ENCODE data around the gene PARD6B. TPM values are rescaled to one million over a fixed set of nuclear protein-coding genes. Genes with fewer than 3 reads are reported as not detected.
"Not testable (repeated sequence)": the region's sequence is repeated elsewhere in the genome, so short reads cannot be mapped to it uniquely, and the experiment has no call there.

PARD6B gene
- total and polyA plus RNA-seq, 4 experiments from 2014 or later = 0.71 to 12.7 (median 5.9) TPM

DNA sequence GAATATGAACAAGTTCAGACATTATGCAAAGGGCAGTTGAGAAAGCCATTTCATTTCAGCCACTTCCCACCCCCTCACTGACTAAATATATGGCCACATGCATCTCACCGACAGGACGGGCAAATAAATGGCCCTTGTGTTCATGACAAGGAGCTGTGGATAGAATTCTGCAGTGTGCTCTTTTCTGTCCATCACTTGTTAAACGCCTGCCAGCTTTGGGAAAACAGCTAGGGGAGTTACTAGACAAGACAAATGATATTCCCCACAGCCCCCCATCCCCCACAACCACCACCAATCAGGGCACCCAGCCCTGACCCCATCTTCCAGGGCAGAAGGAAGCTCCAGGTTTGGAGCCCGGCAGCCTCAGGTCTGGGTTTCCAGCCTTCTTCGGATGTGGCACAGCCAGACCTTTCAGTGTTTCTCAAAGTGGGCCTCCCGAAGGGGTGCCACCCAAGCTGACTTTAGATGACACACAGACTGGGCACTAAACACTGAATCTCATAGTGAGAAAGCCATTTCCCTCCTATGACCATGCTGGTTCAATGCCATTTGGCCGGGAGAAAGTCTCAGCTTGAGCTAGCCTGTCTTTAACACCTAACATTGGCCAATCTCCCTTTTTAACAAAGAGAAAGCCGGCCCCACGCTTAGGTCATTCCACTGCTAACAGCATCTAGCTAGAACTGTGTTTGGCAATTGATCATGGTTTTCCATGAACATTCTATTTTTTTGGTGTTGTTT lies 36.1 kb upstream of the PARD6B start:
- Histone ChIP-seq H3K27ac (ENCODE audit: low read depth, low read length) (no peak overlapping the region), H3K36me3 (ENCODE audit: insufficient read depth, low read length) (no peaks in the 10 kb centered on the region), H3K27me3 (ENCODE audit: insufficient read depth, low read length) (peaks cover 16% of the 10 kb centered on the region), H3K9me3 (ENCODE audit: control insufficient read depth in 1 of 2, low read length in 2 of 2) (no peaks in the 10 kb centered on the region), H3K4me1 (ENCODE audit: insufficient read depth, low read length) (no peaks in the 10 kb centered on the region), H3K4me3 (ENCODE audit: low read length in 2 of 2) (no peak overlapping the region)
- ChIA-PET CTCF (ENCODE audit: partially characterized antibody) (interaction anchor here (1.1 kb wide), 1 partner anchor 54 kb away, joined by 3 read pairs; no protein-coding TSS in a partner anchor), POLR2A (ENCODE audit: partially characterized antibody) (no interaction called here)
- no peak for DNase-seq
- Mint-ChIP-seq H3K36me3 (no peaks in the 10 kb centered on the region), H3K4me3 (no peak overlapping the region), H3K27me3 (peaks cover 26 to 36% of the 10 kb centered on the region in 2 donors), H3K9me3 (no peaks in the 10 kb centered on the region), H3K4me1 (peaks cover 0 to 7% (median 4%) of the 10 kb centered on the region in 4 donors), H3K27ac (no peak overlapping the region)
- intact Hi-C loops (cut with micrococcal nuclease) = no loop called here

- H3K4me3 ChIP-seq (ENCODE audit: low read length in 2 of 2); H3K4me3 Mint-ChIP-seq; H3K36me3 ChIP-seq (ENCODE audit: insufficient read depth, low read length); H3K36me3 Mint-ChIP-seq; H3K4me1 ChIP-seq (ENCODE audit: insufficient read depth, low read length); POLR2A ChIA-PET (ENCODE audit: partially characterized antibody); DNase-seq; intact Hi-C loops (cut with micrococcal nuclease); H3K27ac Mint-ChIP-seq; H3K27me3 ChIP-seq (ENCODE audit: insufficient read depth, low read length); CTCF ChIA-PET (ENCODE audit: partially characterized antibody); H3K27ac ChIP-seq (ENCODE audit: low read depth, low read length); H3K9me3 ChIP-seq (ENCODE audit: control insufficient read depth in 1 of 2, low read length in 2 of 2); H3K4me1 Mint-ChIP-seq; H3K9me3 Mint-ChIP-seq: not testable (repeated sequence)
- peaks cover 4 to 21% of the 10 kb centered on the region in 2 donors for H3K27me3 Mint-ChIP-seq
These were observed 33.1 kb upstream of the PARD6B start for GRCh38 chr20:50698255-50698654.

- H3K27ac Mint-ChIP-seq = no peak overlapping the region
- Histone ChIP-seq H3K4me3 (ENCODE audit: low read length in 2 of 2) (no peak overlapping the region), H3K4me1 (ENCODE audit: insufficient read depth, low read length) (no peaks in the 10 kb centered on the region), H3K27ac (ENCODE audit: low read depth, low read length) (no peak overlapping the region), H3K9me3 (ENCODE audit: control insufficient read depth in 1 of 2, low read length in 2 of 2) (no peaks in the 10 kb centered on the region), H3K36me3 (ENCODE audit: insufficient read depth, low read length) (no peaks in the 10 kb centered on the region), H3K27me3 (ENCODE audit: insufficient read depth, low read length) (no peaks in the 10 kb centered on the region)
- no peak overlapping the region for H3K4me3 Mint-ChIP-seq
- intact Hi-C loops (cut with micrococcal nuclease) = no loop called here
- CTCF ChIA-PET (ENCODE audit: partially characterized antibody) = interaction anchor here (0.7 kb wide), 1 partner anchor 720 kb away, joined by 4 read pairs; no protein-coding TSS in a partner anchor
- H3K9me3 Mint-ChIP-seq = no peaks in the 10 kb centered on the region
- no peaks in the 10 kb centered on the region for H3K36me3 Mint-ChIP-seq
- DNase-seq = no peak
- POLR2A ChIA-PET (ENCODE audit: partially characterized antibody) = no interaction called here
- peaks cover 1 to 19% of the 10 kb centered on the region in 2 donors for H3K27me3 Mint-ChIP-seq
- H3K4me1 Mint-ChIP-seq = no peaks in the 10 kb centered on the region
These were observed 31.7 kb upstream of the PARD6B start for GRCh38 chr20:50699688-50700087.

GRCh38 chr20:50701041-50701963 lies 30.1 kb upstream of the PARD6B start:
- CTCF ChIA-PET (ENCODE audit: partially characterized antibody) = no interaction called here
- intact Hi-C loops (cut with micrococcal nuclease) = no loop called here
- H3K4me3 Mint-ChIP-seq = no peak overlapping the region

DNA sequence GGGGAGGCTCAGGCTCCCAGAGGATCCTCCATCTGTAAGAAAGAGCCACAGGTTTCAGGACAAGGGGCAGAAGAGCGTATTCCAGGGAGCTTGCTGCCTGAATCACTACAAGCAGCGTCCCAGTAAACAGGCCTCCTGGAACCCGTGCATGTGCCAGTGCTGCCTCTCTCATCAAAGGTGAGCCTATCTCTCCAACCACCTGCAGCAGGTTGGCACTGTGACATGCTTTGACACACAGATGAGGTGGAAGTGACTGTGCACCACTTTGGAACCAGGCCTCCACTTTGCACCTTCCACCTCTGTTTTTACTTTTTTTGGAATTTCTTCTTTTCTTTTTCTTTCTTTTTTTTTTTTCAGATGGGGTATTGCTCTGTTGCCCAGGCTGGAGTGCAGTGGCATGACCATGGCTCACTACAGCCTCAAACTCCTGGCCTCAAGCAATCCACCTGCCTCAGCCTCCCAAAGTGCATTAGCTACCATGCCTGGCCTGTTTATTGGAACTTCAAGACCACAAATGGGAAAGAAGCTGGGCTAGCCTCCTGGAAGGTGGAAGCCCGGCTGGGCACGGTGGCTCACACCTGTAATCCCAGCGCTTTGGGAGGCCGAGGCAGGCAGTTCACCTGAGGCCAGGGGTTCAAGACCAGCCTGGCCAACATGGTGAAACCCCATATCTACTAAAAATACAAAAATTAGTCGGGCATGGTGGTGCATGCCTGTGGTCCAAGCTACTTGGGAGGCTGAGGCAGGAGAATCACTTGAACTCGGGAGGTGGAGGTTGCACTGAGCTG lies 27.5 kb upstream of the PARD6B start:
- POLR2A ChIA-PET (ENCODE audit: partially characterized antibody); H3K9me3 Mint-ChIP-seq; H3K4me1 ChIP-seq (ENCODE audit: insufficient read depth, low read length); H3K9me3 ChIP-seq (ENCODE audit: control insufficient read depth in 1 of 2, low read length in 2 of 2); H3K4me1 Mint-ChIP-seq; DNase-seq; H3K36me3 Mint-ChIP-seq; H3K4me3 ChIP-seq (ENCODE audit: low read length in 2 of 2); intact Hi-C loops (cut with micrococcal nuclease); H3K27ac ChIP-seq (ENCODE audit: low read depth, low read length); H3K27me3 ChIP-seq (ENCODE audit: insufficient read depth, low read length); H3K36me3 ChIP-seq (ENCODE audit: insufficient read depth, low read length); H3K4me3 Mint-ChIP-seq; H3K27ac Mint-ChIP-seq: not testable (repeated sequence)
- H3K27me3 Mint-ChIP-seq = peaks cover 3 to 19% of the 10 kb centered on the region in 2 donors
- CTCF ChIA-PET (ENCODE audit: partially characterized antibody) = interaction anchor here (0.8 kb wide), 1 partner anchor 46 kb away, joined by 3 read pairs; no protein-coding TSS in a partner anchor

More at GRCh38 chr20:50701041-50701963, 30.1 kb upstream of the PARD6B start:
- H3K27me3 Mint-ChIP-seq = peaks cover 3 to 18% of the 10 kb centered on the region in 2 donors
- H3K27ac Mint-ChIP-seq = no peak overlapping the region
- no peaks in the 10 kb centered on the region for H3K4me1 Mint-ChIP-seq
- Histone ChIP-seq H3K9me3 (ENCODE audit: control insufficient read depth in 1 of 2, low read length in 2 of 2) (no peaks in the 10 kb centered on the region), H3K4me3 (ENCODE audit: low read length in 2 of 2) (no peak overlapping the region), H3K27me3 (ENCODE audit: insufficient read depth, low read length) (no peaks in the 10 kb centered on the region), H3K27ac (ENCODE audit: low read depth, low read length) (no peak overlapping the region), H3K36me3 (ENCODE audit: insufficient read depth, low read length) (no peaks in the 10 kb centered on the region), H3K4me1 (ENCODE audit: insufficient read depth, low read length) (no peaks in the 10 kb centered on the region)
- POLR2A ChIA-PET (ENCODE audit: partially characterized antibody) = no interaction called here
- H3K36me3 Mint-ChIP-seq = no peaks in the 10 kb centered on the region
- no peaks in the 10 kb centered on the region for H3K9me3 Mint-ChIP-seq
- DNase-seq = no peak

DNA sequence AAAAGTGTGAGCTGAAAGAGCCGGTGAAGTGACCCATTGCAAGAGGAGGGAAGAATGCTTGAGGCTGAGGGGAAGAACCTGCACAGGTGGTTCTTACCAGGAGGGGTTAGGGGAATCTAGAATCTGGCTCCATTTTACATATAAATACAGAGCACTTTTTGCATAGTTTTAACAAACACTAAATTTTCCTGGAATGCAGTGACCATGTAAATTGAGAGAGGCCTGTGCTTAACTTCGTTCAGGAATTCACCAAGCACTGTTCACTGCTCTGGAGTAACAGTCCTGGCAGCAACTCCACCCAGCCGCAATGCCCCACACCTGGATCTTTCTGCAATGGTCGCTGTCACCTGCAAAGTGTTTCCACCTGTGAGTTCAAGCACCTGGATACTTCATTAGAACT lies 26.9 kb upstream of the PARD6B start:
- Mint-ChIP-seq H3K4me3 (no peak overlapping the region), H3K27me3 (peaks cover 3 to 16% of the 10 kb centered on the region in 2 donors), H3K9me3 (no peaks in the 10 kb centered on the region), H3K27ac (no peak overlapping the region), H3K36me3 (no peaks in the 10 kb centered on the region), H3K4me1 (no peaks in the 10 kb centered on the region)
- Histone ChIP-seq H3K4me3 (ENCODE audit: low read length in 2 of 2) (no peak overlapping the region), H3K27me3 (ENCODE audit: insufficient read depth, low read length) (no peaks in the 10 kb centered on the region), H3K27ac (ENCODE audit: low read depth, low read length) (no peak overlapping the region), H3K36me3 (ENCODE audit: insufficient read depth, low read length) (no peaks in the 10 kb centered on the region), H3K9me3 (ENCODE audit: control insufficient read depth in 1 of 2, low read length in 2 of 2) (no peaks in the 10 kb centered on the region), H3K4me1 (ENCODE audit: insufficient read depth, low read length) (no peaks in the 10 kb centered on the region)
- ChIA-PET POLR2A (ENCODE audit: partially characterized antibody) (no interaction called here), CTCF (ENCODE audit: partially characterized antibody) (no interaction called here)
- intact Hi-C loops (cut with micrococcal nuclease) = no loop called here
- DNase-seq = no peak

DNA sequence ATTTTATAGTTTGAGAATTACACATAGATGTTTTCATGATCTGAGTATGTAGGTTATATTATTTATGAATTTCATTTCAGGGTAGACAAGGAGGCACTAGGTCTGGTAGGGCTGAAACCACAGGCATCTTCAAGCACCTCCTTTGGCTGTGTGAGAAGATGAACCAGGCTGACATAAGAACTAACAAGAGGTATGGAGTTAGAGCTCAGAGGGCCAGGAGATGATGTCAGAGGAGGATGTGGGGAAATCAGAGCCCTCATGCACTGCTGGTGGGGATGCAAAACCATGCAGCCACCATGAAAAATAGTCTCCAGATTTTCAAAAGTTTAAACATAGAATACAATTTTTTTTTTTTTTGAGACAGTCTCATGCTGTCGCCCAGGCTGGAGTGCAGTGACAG lies 26.4 kb upstream of the PARD6B start:
- Histone ChIP-seq H3K27ac (ENCODE audit: low read depth, low read length) (no peak overlapping the region), H3K4me3 (ENCODE audit: low read length in 2 of 2) (no peak overlapping the region), H3K27me3 (ENCODE audit: insufficient read depth, low read length) (no peaks in the 10 kb centered on the region), H3K36me3 (ENCODE audit: insufficient read depth, low read length) (no peaks in the 10 kb centered on the region), H3K4me1 (ENCODE audit: insufficient read depth, low read length) (no peaks in the 10 kb centered on the region), H3K9me3 (ENCODE audit: control insufficient read depth in 1 of 2, low read length in 2 of 2) (no peaks in the 10 kb centered on the region)
- intact Hi-C loops (cut with micrococcal nuclease) = no loop called here
- H3K27ac Mint-ChIP-seq = no peak overlapping the region
- no peaks in the 10 kb centered on the region for H3K4me1 Mint-ChIP-seq
- no peak overlapping the region for H3K4me3 Mint-ChIP-seq
- POLR2A ChIA-PET (ENCODE audit: partially characterized antibody) = no interaction called here
- H3K27me3 Mint-ChIP-seq = peaks cover 2 to 13% of the 10 kb centered on the region in 2 donors
- no peak for DNase-seq
- H3K36me3 Mint-ChIP-seq = no peaks in the 10 kb centered on the region
- no peaks in the 10 kb centered on the region for H3K9me3 Mint-ChIP-seq
- CTCF ChIA-PET (ENCODE audit: partially characterized antibody) = no interaction called here
